Natural killer cell (primary cell): Measurements from ENCODE around the gene PLEKHG3. TPM values are rescaled to one million over a fixed set of nuclear protein-coding genes. Genes with fewer than 3 reads are reported as not detected.

Source experiments
- ATAC-seq, 3 donors: fragments of 150-1000 bp in 2 of 3; fragments of 200-7000 bp in 1 of 3; cut with Tn5 transposase; 1 replicate in 1 of 3; 2 replicates in 2 of 3; pipeline ENCODE4 v1.10.0; 2021; ENCODE audit warnings: mild to moderate bottlenecking in 2 of 3, moderate library complexity in 2 of 3
- DNase-seq, 2 donors: peaks; one replicate each; pipeline versions ENCODE4 v3.0.0 to v3.0.0-alpha.2; 2013 to 2021; ENCODE audit warnings: mixed read lengths in 1 of 2
- H3K27ac ChIP-seq: one replicate; pipeline ENCODE4 v1.5.1; 2013; ENCODE audit warnings: mild to moderate bottlenecking, low read length
- H3K27me3 ChIP-seq: one replicate; pipeline ENCODE4 v1.6.1; 2013; ENCODE audit warnings: low read length; ENCODE audit not compliant: control insufficient read depth, insufficient read depth
- H3K36me3 ChIP-seq: one replicate; pipeline ENCODE4 v1.6.1; 2013; ENCODE audit warnings: low read length; ENCODE audit not compliant: control insufficient read depth, insufficient read depth
- H3K4me1 ChIP-seq: one replicate; pipeline ENCODE4 v1.6.1; 2013; ENCODE audit warnings: low read length; ENCODE audit not compliant: control insufficient read depth, insufficient read depth
- H3K4me3 ChIP-seq: one replicate; pipeline ENCODE4 v1.5.1; 2013; ENCODE audit warnings: low read length
- H3K9me3 ChIP-seq: one replicate; pipeline ENCODE4 v1.6.1; 2013; ENCODE audit warnings: low read length; ENCODE audit not compliant: control insufficient read depth, insufficient read depth
- H3K27ac Mint-ChIP-seq, 2 donors: one replicate each; pipeline ENCODE4 v1.8.0; 2022; ENCODE audit warnings: mild to moderate bottlenecking in 2 of 2, mixed read lengths in 2 of 2, moderate library complexity in 1 of 2
- H3K27me3 Mint-ChIP-seq, 2 donors: one replicate each; pipeline ENCODE4 v1.8.0; 2022; ENCODE audit warnings: low read depth in 2 of 2, mixed read lengths in 2 of 2
- H3K36me3 Mint-ChIP-seq: one replicate; pipeline ENCODE4 v1.8.0; 2022; ENCODE audit warnings: mixed read lengths
- H3K4me1 Mint-ChIP-seq, 2 donors: one replicate each; pipeline ENCODE4 v1.8.0; 2022; ENCODE audit warnings: mixed read lengths in 2 of 2
- H3K4me3 Mint-ChIP-seq: one replicate; pipeline ENCODE4 v1.8.0; 2022; ENCODE audit warnings: mild to moderate bottlenecking, moderate library complexity, mixed read lengths
- H3K9me3 Mint-ChIP-seq, 2 donors: one replicate each; pipeline ENCODE4 v1.8.0; 2022; ENCODE audit warnings: mixed read lengths in 2 of 2
- WGBS: methylation state at CpG from one replicate; pipeline ENCODE4 v1.1.7; 2013; ENCODE audit warnings: missing lambda C conversion rate; ENCODE audit not compliant: insufficient coverage; 5-methylcytosine and 5-hydroxymethylcytosine counted together
- intact Hi-C: fragments of 100-400 bp; cut with micrococcal nuclease; formaldehyde crosslinking; loops from one replicate; pipeline ENCODE4 v1.14.2; 2022
- total RNA-seq, 4 donors: library from RNA; stranded (reverse); fragments of 120-200 nt in 1 of 4; gene quantifications; one replicate each; pipeline versions ENCODE4 v1.2.3 to v1.2.4, GENCODE V29; 2013 to 2022
- TF ChIP-seq, protein P1 (sequence below): fragments of 200-600 bp; IDR thresholded peaks from one replicate; pipeline ENCODE4 v1.8.0; 2022; ENCODE audit warnings: antibody characterized with exemption

PLEKHG3 gene
- total RNA-seq, 3 donors from 2014 or later (not counting 1 experiment from before 2014, with no cell fraction given), result 184 to 285 (median 225) TPM

DNA sequence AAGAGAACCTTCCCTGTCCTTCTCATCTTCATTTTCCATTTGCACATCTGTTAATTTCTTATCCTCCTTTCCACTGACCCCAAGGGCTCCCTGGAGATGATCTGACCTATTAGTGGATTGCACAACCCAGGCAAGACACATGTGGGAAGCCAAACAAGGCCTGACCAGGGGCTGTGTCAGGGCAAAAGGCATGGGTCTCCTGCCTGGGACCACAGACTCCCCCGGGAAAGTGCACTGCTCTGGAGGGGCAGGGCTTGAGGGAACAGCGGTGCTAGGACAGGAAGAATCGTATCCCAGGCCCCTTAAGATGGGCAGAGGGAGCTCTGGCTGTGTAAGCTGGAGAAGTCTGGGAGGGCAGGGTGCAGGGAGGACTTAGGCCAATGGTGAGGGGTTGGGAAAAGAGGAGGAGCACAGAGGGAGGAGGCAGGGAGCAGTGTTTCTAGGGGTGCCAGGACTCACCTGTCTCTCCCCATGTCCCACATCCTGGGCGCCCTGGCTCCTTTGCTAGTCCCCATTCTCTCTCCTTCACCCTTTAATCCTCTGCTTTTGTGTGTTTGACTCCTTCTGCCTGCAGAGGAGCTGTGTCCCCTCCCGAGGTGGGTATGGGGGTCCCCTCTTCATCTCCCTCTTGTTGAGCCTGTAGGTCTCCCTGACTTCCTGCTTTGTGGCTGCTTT, 25.3 kb downstream of the PLEKHG3 start:
- no peaks in the 10 kb centered on the region for H3K27me3 Mint-ChIP-seq
- no peaks in the 10 kb centered on the region for H3K9me3 ChIP-seq
- H3K4me3 Mint-ChIP-seq, result peak overlapping the region; percentile 49
- H3K4me1 Mint-ChIP-seq, result peaks cover 72 to 80% of the 10 kb centered on the region in 2 donors
- no peaks in the 10 kb centered on the region for H3K36me3 Mint-ChIP-seq
- ATAC-seq, result no peak
- intact Hi-C loops, result no loop called here
- 86% methylated on average over 4 of the region's 5 CpGs for WGBS
- H3K9me3 Mint-ChIP-seq, result no peaks in the 10 kb centered on the region
- H3K27ac Mint-ChIP-seq, result peak overlapping the region; percentile 76 to 86
- H3K36me3 ChIP-seq, result peaks cover 55% of the 10 kb centered on the region
- TF ChIP-seq, protein P1, sequence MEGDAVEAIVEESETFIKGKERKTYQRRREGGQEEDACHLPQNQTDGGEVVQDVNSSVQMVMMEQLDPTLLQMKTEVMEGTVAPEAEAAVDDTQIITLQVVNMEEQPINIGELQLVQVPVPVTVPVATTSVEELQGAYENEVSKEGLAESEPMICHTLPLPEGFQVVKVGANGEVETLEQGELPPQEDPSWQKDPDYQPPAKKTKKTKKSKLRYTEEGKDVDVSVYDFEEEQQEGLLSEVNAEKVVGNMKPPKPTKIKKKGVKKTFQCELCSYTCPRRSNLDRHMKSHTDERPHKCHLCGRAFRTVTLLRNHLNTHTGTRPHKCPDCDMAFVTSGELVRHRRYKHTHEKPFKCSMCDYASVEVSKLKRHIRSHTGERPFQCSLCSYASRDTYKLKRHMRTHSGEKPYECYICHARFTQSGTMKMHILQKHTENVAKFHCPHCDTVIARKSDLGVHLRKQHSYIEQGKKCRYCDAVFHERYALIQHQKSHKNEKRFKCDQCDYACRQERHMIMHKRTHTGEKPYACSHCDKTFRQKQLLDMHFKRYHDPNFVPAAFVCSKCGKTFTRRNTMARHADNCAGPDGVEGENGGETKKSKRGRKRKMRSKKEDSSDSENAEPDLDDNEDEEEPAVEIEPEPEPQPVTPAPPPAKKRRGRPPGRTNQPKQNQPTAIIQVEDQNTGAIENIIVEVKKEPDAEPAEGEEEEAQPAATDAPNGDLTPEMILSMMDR, result no peak
- no peak for DNase-seq
- peaks cover 91% of the 10 kb centered on the region for H3K4me1 ChIP-seq
- H3K4me3 ChIP-seq, result no peak overlapping the region
- H3K27me3 ChIP-seq, result no peaks in the 10 kb centered on the region
- peak overlapping the region; percentile 27 for H3K27ac ChIP-seq

DNA sequence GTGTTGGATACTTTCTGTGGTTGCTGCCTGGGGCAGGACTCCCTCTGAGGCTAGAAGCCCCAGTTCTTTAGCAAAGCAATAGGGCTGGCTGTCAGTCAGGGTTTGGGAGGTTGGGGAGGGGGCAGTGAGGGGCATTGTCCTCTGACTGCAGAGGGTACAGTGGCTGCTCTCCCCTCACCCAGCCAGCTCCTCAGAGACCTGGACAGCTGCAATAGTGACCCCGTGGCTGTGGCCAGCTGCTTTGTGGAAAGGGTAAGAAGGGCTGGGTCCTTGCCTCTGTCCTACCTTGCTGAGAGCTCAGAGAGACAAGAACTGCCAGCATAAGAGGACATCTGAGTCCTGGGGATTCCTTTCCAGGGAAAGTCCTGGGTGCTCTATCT, 25.8 kb downstream of the PLEKHG3 start:
- H3K27me3 Mint-ChIP-seq, result no peaks in the 10 kb centered on the region
- no peaks in the 10 kb centered on the region for H3K9me3 Mint-ChIP-seq
- Histone ChIP-seq H3K4me3 (no peak overlapping the region), H3K27ac (peak overlapping the region; percentile 27), H3K36me3 (peaks cover 55% of the 10 kb centered on the region), H3K4me1 (peaks cover 91% of the 10 kb centered on the region), H3K9me3 (no peaks in the 10 kb centered on the region), H3K27me3 (no peaks in the 10 kb centered on the region)
- WGBS, result 89% methylated on average over 1 of the region's 1 CpG
- peak overlapping the region; percentile 76 to 86 for H3K27ac Mint-ChIP-seq
- no peak for ATAC-seq
- DNase-seq, result no peak
- H3K4me3 Mint-ChIP-seq, result peak overlapping the region; percentile 26
- H3K36me3 Mint-ChIP-seq, result no peaks in the 10 kb centered on the region
- intact Hi-C loops, result no loop called here
- TF ChIP-seq, protein P1, result no peak
- peaks cover 72 to 80% of the 10 kb centered on the region in 2 donors for H3K4me1 Mint-ChIP-seq

DNA sequence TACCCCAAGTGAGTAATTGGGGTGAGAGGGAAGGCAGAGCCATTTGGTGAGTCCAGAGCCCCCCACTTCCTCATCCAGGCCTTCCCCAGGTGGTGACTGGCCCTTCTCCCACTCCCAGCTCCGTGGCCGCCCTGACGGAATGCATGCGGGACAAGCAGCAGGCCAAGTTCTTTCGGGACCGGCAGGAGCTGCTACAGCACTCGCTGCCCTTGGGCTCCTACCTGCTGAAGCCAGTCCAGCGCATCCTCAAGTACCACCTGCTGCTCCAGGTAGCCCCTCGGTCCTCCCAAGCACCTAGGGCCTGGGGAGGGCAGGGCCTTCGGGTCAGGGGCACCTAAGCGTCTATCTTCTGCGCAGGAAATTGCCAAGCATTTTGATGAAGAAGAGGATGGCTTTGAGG, 26.5 kb downstream of the PLEKHG3 start:
- H3K27ac ChIP-seq, result no peak overlapping the region
- Mint-ChIP-seq H3K9me3 (no peaks in the 10 kb centered on the region), H3K27ac (peak overlapping the region; percentile 76 to 86), H3K4me3 (peak overlapping the region; percentile 26), H3K36me3 (no peaks in the 10 kb centered on the region), H3K4me1 (peaks cover 72 to 80% of the 10 kb centered on the region in 2 donors), H3K27me3 (no peaks in the 10 kb centered on the region)
- DNase-seq, result no peak
- H3K27me3 ChIP-seq, result no peaks in the 10 kb centered on the region
- H3K4me3 ChIP-seq, result no peak overlapping the region
- H3K4me1 ChIP-seq, result peaks cover 91% of the 10 kb centered on the region
- H3K36me3 ChIP-seq, result peaks cover 55% of the 10 kb centered on the region
- intact Hi-C loops, result no loop called here
- TF ChIP-seq, protein P1, result no peak
- H3K9me3 ChIP-seq, result no peaks in the 10 kb centered on the region
- no peak for ATAC-seq
- 93% methylated on average over 12 of the region's 12 CpGs for WGBS

DNA sequence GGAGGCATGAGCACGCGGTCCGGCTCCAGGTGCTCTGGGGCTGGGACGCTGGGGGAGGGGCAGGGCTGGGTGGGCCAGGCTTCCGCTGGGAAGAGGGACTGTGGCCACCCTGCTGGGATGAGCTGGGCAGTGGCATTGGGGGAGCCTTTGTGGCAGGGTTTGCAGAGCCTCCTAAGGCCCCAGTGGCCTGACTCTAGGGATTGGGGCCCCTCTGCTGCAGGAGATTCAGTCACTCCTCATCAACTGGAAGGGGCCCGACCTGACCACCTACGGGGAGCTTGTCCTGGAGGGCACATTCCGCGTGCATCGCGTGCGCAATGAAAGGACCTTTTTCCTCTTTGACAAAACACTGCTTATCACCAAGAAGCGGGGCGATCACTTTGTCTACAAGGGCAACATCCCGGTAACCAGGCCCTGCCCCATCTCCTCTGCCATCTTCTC, 26.9 kb downstream of the PLEKHG3 start:
- Histone ChIP-seq H3K4me1 (peaks cover 91% of the 10 kb centered on the region), H3K27ac (no peak overlapping the region), H3K36me3 (peaks cover 58% of the 10 kb centered on the region), H3K9me3 (no peaks in the 10 kb centered on the region), H3K4me3 (no peak overlapping the region), H3K27me3 (no peaks in the 10 kb centered on the region)
- DNase-seq (no peak), ATAC-seq (no peak)
- Mint-ChIP-seq H3K36me3 (no peaks in the 10 kb centered on the region), H3K27me3 (no peaks in the 10 kb centered on the region), H3K4me1 (peaks cover 71 to 79% of the 10 kb centered on the region in 2 donors), H3K27ac (peak overlapping the region; percentile 42 to 69), H3K4me3 (no peak overlapping the region), H3K9me3 (no peaks in the 10 kb centered on the region)
- intact Hi-C loops, result no loop called here
- 97% methylated on average over 15 of the region's 15 CpGs for WGBS
- TF ChIP-seq, protein P1, result no peak
